Dermis microvascular lymphatic vessel endothelial cell (primary cell): ENCODE measurements around the gene GGCX. TPM values are rescaled to one million over a fixed set of nuclear protein-coding genes. Genes with fewer than 3 reads are reported as not detected.

Source experiments
- DNase-seq, 2 donors: peaks; one replicate each; pipeline versions ENCODE4 v3.0.0 to v3.0.0-alpha.2; 2010; ENCODE audit warnings: low read depth in 2 of 2
- total RNA-seq: library from RNA; depleted of rRNA; stranded (reverse); fragments of >200 nt; gene quantifications from 2 replicates; pipeline ENCODE4 v1.2.1, GENCODE V29; 2014

The GGCX gene
- total RNA-seq, 1 donor from 2014 or later: 27.3 TPM

GRCh38 chr2:85541753-85542457 is 19.4 kb downstream of the GGCX start:
- no peak for DNase-seq

GRCh38 chr2:85541262-85541661 is 20.0 kb downstream of the GGCX start:
- DNase-seq: no peak

GRCh38 chr2:85540133-85540648 is 21.1 kb downstream of the GGCX start:
- DNase-seq: peak in 1 of 2 donors; percentile 29

DNA sequence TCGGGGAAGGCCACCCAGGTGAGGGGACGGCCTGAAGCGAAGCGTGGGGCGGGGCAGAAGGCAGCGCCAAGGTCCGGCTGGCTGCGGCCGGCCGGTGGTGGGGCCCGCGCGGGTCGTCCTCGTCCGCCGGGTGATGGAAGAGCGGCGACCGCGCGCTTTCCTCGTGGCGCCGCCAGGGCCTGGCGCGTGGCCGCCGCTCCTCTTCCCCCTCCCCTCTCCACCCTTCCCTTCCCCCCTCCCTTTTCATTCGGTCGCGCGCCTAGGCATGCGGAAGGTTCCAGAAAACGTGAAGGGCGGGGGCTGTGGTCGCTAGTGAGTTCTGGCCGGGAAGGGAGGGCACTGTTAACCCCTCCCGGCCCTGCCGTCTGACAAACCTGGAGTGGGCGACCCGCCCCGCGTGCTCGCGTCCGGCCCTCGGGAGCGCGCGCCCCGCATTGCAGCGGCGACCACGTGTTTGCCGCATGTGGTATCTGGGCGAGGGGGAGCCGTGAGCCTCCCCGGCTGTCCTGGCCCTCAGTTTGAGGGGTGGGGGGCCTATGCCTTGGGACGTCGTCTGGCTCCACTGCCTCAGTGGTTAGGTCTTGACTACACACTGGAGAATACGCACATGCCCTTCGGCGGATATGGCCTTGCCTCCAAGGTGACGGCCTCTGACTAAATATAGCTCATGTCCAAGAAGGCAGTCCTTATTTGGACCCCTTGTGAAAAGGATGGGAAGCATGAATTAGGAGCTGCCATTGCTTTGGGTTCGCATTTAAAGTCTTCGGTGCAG is 21.7 kb downstream of the GGCX start:
- peak; percentile 45 to 71 for DNase-seq

DNA sequence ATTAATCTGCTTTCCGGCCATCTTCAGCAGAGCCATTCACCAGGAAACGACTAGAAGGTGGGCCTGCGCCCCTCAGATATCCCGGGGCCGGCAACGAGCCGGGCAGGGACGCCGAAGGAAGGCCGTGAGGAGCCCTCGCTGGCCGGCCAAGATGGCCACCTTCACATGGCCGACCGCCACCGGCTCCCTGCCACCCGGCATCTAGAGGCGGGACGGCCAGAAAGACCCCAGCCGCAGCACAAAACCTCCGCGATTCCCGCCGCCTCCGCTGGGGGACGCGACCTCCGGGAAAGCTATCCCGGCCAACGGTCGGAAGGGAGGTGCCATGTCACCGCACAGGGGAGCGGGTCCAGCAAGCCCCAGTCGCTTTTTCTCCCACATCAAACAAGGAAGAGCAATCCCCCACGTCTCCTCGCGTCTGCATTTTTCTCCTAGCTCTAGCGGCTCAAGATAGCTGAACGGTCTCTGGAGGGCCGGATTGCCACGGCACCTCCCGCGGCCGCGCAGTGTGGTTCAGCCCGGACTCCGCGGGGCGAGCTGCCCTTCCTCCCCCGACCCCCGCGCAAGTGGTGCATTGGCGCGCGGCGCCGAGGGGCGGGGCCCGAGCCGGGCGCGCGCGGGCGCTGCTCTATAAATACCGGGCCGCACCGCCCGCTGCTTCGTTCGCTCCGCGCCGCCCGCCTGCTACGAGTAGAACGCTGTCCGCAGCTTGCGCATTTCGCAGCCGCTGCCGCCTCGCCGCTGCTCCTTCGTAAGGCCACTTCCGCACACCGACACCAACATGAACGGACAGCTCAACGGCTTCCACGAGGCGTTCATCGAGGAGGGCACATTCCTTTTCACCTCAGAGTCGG is 22.6 kb downstream of the GGCX start, which contains the start of gene MAT2A:
Gene MAT2A (plus strand): TSS at position 662 of the 854 bp plus-strand sequence. CDS start 120 bp downstream, at position 782.
- DNase-seq: peak; percentile 88 to 94

DNA sequence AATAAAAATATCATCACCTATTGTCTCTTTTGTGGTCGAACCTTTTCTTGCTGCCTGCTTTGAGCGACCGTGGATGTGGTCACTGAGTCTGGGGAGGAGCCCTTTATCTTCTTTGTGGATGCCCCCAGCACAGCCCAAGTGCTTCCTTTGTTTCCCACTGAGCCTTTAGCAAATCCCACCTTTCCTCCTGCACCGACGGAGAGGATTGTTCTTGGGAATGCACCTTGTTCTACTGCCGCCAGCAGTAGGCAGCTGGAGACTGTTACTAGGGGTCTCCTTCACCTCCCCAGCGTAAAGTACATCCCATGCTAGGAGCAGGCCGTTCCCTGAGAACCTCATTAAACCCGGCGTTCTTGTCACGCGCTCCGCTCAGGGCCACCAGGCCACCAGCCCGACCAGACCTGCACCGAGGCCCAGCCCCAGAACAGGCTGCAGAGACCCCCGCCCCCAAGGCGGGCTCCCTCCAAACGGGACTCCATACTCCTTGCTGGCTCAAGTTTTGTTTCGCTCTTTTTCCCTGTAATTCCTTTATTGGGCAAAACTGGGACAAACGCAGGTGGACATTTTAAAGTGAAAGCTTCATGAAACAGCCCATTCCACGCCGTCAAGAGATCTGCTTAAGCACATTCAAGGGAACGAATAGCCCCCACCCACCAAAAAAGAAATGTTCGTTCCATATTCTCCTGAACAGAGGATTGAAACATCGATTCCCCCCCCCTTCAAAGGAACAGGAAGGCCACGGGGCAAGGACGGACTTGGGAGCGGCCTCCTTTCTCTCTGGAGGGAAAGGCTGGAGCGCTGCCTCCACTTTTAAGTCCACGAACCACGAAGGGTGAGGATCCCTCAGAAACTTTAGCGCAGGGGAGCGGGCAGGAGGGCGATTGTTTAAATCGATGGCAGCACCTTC is 23.4 kb downstream of the GGCX start:
- peak in 1 of 2 donors; percentile 56 for DNase-seq

GRCh38 chr2:85536479-85536878 is 24.8 kb downstream of the GGCX start:
- DNase-seq: no peak

DNA sequence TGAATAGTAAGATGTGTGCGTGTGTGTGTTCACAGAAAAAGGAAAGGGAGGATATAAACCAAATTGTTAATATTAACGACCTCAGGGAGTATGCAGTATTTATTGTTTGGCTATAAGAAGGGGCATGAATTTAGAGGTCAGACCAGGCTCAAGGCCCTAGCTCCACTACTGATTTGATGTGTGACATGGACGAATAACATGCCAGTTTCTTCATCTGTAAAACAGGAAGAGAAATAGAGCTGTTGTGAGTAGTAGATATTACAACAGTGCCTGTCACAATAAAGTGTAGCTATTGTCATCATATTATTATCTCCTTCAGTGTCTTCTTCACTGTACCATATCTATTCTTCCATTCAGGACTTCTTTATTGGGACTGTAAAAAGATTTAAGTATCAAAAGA is 26.4 kb downstream of the GGCX start:
- DNase-seq: no peak

DNA sequence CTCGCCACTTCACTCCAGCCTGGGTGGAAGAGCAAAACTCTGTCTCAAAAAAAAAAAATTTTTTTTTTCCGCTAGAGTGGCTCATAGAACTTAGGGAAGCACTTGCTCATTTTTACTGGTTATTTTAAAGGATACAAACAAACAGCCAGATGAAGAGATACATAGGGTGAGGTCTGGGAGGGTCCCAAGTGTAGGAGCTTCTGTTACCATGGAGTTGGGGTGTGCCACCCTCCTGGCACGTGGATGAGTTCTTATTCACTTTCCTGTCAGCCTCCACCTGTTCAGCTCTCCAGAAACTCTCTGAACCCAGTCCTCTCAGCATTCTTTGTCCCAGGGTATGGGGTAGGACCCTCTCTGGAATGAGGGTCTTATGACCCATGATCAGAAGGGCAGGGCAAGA is 27.2 kb downstream of the GGCX start:
- no peak for DNase-seq

- no peak for DNase-seq
These were observed 29.7 kb downstream of the GGCX start for GRCh38 chr2:85531589-85531988.

- no peak for DNase-seq
These were observed 31.5 kb downstream of the GGCX start for GRCh38 chr2:85529809-85530208.

GRCh38 chr2:85528355-85528754 is 32.9 kb downstream of the GGCX start:
- DNase-seq: no peak

DNA sequence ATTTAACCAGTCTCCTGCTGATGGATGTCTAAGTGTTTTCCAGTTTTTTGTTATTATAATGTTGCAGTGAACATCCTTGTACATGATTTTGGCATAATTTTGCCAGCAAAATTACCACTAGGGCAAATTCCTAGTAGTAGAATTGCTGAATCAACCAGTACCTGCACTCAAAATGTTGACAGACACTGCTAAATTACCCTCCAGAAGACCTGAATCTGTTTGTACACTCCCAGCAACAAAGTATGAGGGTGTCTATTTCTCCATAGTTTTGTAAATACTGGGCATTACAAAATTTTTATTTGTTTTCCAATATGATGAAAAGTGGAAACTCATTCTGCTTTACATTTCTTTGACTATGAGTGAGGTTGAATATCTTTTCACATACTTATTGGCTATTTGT is 33.5 kb downstream of the GGCX start:
- no peak for DNase-seq

- DNase-seq: no peak
These were observed 35.7 kb downstream of the GGCX start for GRCh38 chr2:85525567-85525966.

DNA sequence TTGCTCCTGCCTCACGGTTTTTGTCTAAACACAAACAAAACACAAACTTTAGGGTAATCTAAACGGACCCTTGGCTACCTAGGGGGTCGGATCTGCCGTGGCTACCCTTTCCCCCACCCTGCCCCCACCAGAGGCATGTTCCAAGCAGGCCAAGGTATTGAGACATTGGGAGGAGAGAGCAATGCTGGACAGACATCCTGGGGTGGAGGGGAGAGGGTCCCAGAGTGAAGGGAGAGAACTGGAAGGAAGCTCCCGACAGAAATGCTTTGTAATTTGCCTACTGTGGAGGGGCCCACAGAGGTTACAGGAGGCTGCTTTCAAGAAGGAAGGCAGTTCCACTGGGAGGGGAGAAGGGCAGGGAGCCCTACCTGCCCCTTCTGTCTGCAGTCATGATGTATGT is 36.3 kb downstream of the GGCX start:
- no peak for DNase-seq

GRCh38 chr2:85524336-85524908 is 36.9 kb downstream of the GGCX start:
- peak in 1 of 2 donors; percentile 16 for DNase-seq

- no peak for DNase-seq
These were observed 37.4 kb downstream of the GGCX start for GRCh38 chr2:85523903-85524335.

- no peak for DNase-seq
These were observed 38.0 kb downstream of the GGCX start for GRCh38 chr2:85523062-85523902.

DNA sequence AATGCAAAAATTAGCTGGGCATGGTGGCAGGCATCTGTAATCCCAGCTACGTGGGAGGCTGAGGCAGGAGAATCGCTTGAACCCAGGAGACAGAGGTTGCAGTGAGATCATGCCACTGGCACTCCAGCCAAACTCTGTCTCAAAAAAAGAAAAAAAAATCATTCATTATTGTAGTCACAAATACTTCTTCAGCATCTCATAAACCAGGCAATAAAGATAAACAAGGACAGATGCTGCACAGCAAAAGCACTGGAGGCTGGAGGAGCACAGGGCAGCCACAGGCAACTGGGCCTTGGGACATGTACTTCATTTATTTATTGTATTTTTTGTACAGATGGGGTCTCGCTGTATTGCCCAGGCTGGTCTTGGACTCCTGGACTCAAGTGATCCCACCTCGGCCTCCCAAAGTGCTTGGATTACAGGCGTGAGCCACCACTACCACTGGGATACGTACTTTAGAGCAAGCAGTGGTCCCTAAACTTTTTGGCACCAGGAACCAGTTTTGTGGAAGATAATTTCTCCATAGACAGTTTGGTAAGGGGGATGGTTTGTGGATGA is 39.1 kb downstream of the GGCX start:
- no peak for DNase-seq
